Activated CD4-positive, CD25-positive, alpha-beta regulatory T cell (primary cell): ENCODE measurements around the gene ANKIB1.
"Not testable (repeated sequence)": the region's sequence is repeated elsewhere in the genome, so short reads cannot be mapped to it uniquely, and the experiment has no call there.

Experiments used
- DNase-seq, 4 experiments: peaks; one replicate each; lab custom pipeline; 2025; lab: John Stamatoyannopoulos, UW

Gene ANKIB1

DNA sequence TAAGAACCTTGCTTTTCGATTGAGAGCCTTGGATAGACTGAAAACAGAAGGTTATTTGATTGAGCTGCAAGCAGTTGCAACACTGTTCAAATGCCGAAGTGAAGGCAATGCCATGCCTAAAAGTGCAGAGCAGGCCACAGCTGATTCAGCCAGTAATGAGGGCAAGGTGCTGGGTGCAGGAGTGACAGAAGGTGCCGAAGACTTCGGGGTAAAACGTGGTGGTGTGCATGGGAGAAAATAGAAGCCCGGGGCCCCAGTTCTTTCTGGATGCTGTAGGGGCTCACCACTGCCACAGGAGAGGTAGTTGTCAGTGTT, 157.9 kb downstream of the ANKIB1 start:
- DNase-seq: no peak

- no peak for DNase-seq
Observed at GRCh38 chr7:92404170-92404614, 158.4 kb downstream of the ANKIB1 start.

GRCh38 chr7:92409357-92409756, 163.6 kb downstream of the ANKIB1 start:
- DNase-seq: no peak

- not testable (repeated sequence) for DNase-seq
Observed at GRCh38 chr7:92410162-92410561, 164.4 kb downstream of the ANKIB1 start.

GRCh38 chr7:92412745-92413144, 167.0 kb downstream of the ANKIB1 start:
- no peak for DNase-seq

DNA sequence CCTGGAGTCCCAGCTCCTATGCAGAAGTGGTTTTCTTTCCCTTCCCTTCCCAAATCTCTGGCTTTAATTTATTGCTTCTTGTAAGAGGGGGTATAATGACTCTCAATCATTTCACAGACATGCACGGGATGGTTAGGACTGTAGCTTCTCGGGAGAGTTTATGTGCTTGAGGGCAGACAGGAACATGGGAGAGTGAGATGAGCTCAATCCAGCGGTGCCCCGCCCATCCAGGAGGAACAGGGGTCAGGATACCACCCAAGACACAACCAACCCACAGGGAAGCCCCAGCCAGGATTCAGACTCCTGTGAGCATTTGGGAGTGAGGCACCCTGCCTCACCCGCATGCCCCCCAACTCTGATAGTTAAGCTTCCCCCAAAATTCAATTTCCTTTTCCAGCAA, 167.8 kb downstream of the ANKIB1 start:
- no peak for DNase-seq

GRCh38 chr7:92415225-92415624, 169.5 kb downstream of the ANKIB1 start:
- DNase-seq: no peak

- DNase-seq: no peak
Observed at GRCh38 chr7:92417913-92418312, 172.1 kb downstream of the ANKIB1 start.

GRCh38 chr7:92421676-92422435, 176.1 kb downstream of the ANKIB1 start:
- no peak for DNase-seq

DNA sequence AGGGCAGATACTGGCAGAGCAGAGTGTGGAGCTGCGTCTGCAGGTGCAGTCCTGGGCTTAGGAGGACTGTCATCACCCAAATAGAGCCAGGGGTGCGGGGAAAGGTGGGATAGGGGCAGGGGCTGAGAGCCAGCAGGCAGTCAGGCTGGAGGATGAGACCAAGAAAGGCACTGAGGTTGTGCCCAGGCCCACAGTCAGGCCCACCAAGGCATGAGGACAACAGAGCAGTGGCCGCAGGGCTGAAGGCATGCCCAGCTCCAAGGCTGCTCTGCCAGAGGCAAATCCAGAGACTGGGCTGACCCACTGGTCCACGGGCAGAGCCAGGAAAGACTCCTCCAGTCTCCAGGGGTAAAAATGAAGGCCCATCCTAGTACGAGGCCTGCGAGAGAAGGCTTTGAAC, 177.2 kb downstream of the ANKIB1 start:
- no peak for DNase-seq

DNA sequence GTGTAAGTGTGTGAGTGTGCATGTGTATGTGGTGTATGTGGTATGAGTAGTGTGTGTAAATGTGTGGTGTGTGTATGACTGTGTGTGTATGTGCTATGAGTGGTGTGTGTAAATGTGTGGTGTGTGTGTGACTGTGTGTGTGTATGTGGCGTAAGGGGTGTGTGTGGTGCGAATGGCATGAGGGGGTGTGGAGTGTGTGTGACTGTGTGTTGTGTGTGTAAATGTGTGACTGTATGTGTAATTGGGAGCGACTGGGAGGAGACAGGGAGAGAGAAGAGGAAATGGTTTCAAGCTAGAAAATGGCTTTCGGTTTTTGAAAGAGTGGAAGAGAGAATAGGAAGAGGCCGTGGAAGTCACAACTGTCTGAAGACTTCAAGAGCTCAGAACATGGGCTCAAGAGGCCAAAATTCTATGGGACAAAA, 177.9 kb downstream of the ANKIB1 start:
- DNase-seq: no peak

DNA sequence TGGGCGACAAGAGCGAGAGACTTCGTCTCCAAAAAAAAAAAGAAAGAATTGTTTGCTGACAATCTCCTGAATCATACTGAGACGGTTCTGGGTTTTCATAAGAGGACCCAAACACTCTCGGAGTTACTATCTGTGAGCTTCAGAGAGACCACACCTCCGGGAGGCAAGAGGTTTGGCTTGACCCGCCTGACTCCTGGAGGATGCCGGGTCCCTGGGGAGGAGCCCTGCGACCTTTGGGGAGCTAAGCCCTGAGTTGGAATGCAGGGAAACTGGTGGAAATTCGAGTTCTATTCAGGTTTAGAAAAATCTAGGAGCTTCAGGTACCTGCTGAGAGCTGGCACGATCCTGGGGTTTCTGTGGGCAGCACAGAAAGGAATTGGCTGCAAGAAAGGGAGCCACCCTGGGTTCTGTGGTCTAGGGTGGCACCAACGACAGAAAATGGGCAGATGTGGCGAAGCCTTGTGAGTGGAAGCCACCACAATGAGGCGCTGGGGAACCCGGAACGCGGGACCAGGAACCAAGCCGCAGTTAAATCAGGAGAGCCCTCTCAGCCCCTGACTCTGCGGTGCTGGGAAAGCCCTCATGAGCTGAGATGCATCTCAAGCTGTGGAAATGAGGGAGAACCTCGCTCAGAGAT, 179.7 kb downstream of the ANKIB1 start:
- no peak for DNase-seq

- no peak for DNase-seq
Observed at GRCh38 chr7:92427193-92427592, 181.4 kb downstream of the ANKIB1 start.

- no peak for DNase-seq
Observed at GRCh38 chr7:92432299-92432946, 186.6 kb downstream of the ANKIB1 start.

- DNase-seq: no peak
Observed at GRCh38 chr7:92433019-92433418, 187.2 kb downstream of the ANKIB1 start.

DNA sequence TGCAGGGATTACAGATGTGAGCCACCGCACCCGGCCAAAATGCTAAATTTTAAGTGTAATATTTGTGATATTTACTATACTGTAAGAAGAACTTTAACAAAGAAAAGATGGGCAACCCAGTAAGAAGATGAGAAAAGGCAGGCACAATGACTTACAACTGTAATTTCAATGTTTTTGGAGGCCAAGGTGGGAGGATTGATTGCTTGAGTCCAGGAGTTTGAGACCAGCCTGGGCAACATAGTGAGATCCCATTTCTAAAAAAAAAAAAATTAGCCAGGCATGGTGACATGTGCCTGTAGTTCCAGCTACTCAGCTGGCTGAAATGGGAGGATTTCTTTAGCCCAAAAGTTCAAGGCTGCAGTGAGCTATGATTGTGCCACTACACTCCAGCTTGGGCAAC, 189.8 kb downstream of the ANKIB1 start:
- DNase-seq: no peak

GRCh38 chr7:92436612-92437445, 191.1 kb downstream of the ANKIB1 start:
- no peak for DNase-seq

GRCh38 chr7:92437956-92438491, 192.2 kb downstream of the ANKIB1 start:
- DNase-seq: no peak

- DNase-seq: not testable (repeated sequence)
Observed at GRCh38 chr7:92442720-92443119, 196.9 kb downstream of the ANKIB1 start.

DNA sequence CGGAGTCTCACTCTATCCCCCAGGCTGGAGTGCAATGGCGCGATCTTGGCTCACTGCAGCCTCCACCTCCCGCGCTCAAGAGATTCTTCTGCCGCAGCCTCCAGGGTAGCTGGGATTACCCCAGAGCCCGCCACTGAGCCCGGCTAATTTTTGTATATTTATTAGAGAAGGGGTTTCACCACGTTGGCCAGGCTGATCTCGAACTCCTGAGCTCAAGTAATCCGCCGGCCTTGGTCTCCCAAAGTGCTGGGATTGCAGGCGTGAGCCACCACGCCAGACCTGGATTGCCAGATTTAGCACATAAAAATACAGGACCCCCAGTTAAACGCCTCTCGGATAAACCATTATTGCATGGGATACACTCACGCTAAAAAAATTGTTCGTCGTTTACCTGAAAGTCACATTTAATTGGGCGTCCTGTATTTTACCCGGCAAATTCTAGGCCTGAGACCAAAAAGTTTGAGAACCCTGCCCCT, 201.1 kb downstream of the ANKIB1 start:
- no peak for DNase-seq

DNA sequence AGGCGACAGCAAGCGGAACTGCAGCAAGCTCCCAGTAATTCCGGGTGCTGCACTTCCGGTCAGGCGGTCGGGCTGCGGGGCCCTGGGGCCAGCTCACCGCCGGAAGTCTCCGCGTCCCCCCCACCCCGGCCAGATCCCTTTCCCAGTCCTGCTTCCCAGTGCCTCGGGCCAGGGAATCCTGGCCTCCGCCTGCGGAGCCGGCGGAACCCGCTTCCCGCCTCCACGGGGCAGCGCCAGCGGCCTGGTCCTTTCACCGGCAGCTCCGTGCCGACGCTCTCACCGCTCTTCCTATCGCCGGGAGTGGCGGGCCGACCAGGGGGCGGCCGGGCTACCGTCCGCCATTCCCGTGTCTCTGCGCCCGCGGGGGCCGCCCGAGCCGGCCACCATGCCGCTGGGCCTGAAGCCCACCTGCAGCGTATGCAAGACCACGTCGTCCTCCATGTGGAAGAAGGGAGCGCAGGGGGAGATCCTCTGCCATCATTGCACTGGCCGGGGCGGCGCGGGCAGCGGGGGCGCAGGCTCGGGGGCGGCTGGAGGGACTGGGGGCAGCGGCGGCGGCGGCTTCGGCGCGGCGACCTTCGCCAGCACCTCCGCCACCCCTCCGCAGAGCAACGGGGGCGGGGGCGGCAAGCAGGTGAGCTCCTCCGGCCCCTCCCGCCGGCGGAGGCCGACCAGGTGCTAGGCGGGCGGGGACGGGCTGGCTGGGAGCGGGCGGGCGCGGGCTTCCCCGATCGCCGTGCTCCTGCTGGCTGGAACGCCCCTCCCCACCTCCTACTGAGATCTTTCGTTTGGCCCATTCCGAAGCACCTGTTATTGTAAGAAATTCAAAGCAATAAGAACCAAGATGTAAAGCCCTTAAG, 201.8 kb downstream of the ANKIB1 start, which contains the start of gene GATAD1:
Gene GATAD1, plus strand, starts transcription at position 138 of the 860 bp plus-strand sequence. Its CDS starts 248 bp downstream, at position 386.
- peak; percentile 61 to 65 (median 62) for DNase-seq
